ENCODE data around the gene SWSAP1.

The SWSAP1 gene

GRCh38 chr19:11355160-11356073 is 19.0 kb upstream of the SWSAP1 start, which contains the start of gene PLPPR2:
PLPPR2 (plus strand) TSS chr19:11355432; CDS start chr19:11357674, 2,242 bp downstream.
- DNase-seq = peak; percentile 42

GRCh38 chr19:11356074-11356397 is 18.4 kb upstream of the SWSAP1 start:
- DNase-seq = no peak

GRCh38 chr19:11356676-11357550 is 17.6 kb upstream of the SWSAP1 start:
- no peak for DNase-seq

- DNase-seq = no peak
Measured at GRCh38 chr19:11359421-11359820, 15.0 kb upstream of the SWSAP1 start.

GRCh38 chr19:11361037-11361770 is 13.3 kb upstream of the SWSAP1 start:
- no peak for DNase-seq

- DNase-seq = no peak
Measured at GRCh38 chr19:11361771-11362731, 12.4 kb upstream of the SWSAP1 start.

GRCh38 chr19:11363881-11364280 is 10.6 kb upstream of the SWSAP1 start:
- DNase-seq = no peak

GRCh38 chr19:11364296-11364904 is 10.1 kb upstream of the SWSAP1 start:
- no peak for DNase-seq

GRCh38 chr19:11364935-11365334 is 9.5 kb upstream of the SWSAP1 start:
- no peak for DNase-seq

- no peak for DNase-seq
Measured at GRCh38 chr19:11365557-11366117, 8.8 kb upstream of the SWSAP1 start.

- no peak for DNase-seq
Measured at GRCh38 chr19:11367528-11367927, 6.9 kb upstream of the SWSAP1 start.

GRCh38 chr19:11370744-11371143 is 3.7 kb upstream of the SWSAP1 start:
- no peak for DNase-seq

- peak; percentile 24 for DNase-seq
Measured at GRCh38 chr19:11373166-11373884, 1.1 kb upstream of the SWSAP1 start.

GRCh38 chr19:11373885-11374432 is 507 bp upstream of the SWSAP1 start:
- DNase-seq = no peak

GRCh38 chr19:11375143-11375948 is 880 bp downstream of the SWSAP1 start:
- DNase-seq = no peak

GRCh38 chr19:11377237-11377636 is 2.8 kb downstream of the SWSAP1 start:
- DNase-seq = no peak

- no peak for DNase-seq
Measured at GRCh38 chr19:11377756-11378155, 3.3 kb downstream of the SWSAP1 start.

- DNase-seq = no peak
Measured at GRCh38 chr19:11378319-11379189, 4.1 kb downstream of the SWSAP1 start.

All from NCI-H526 treated with DMSO at 0.1 percent for 48 hours (cell line).